IPS-18a (cell line): ENCODE data around the gene SMARCC1.

Experiments
- H3K27ac ChIP-seq: one replicate; pipeline ENCODE4 v1.5.1; 2013; ENCODE audit warnings: low read length
- H3K27me3 ChIP-seq: one replicate; pipeline ENCODE4 v1.6.1; 2013; ENCODE audit warnings: mild to moderate bottlenecking, low read length; ENCODE audit not compliant: control insufficient read depth, insufficient read depth
- H3K36me3 ChIP-seq: one replicate; pipeline ENCODE4 v1.6.1; 2013; ENCODE audit warnings: low read depth, low read length; ENCODE audit not compliant: control insufficient read depth
- H3K4me1 ChIP-seq: one replicate; pipeline ENCODE4 v1.6.1; 2013; ENCODE audit warnings: low read depth, low read length; ENCODE audit not compliant: control insufficient read depth
- H3K4me3 ChIP-seq: one replicate; pipeline ENCODE4 v1.5.1; 2013; ENCODE audit warnings: low read length
- H3K9ac ChIP-seq: one replicate; pipeline ENCODE4 v1.6.1; 2013; ENCODE audit warnings: mild to moderate bottlenecking, low read length, moderate library complexity
- H3K9me3 ChIP-seq: one replicate; pipeline ENCODE4 v1.6.1; 2013; ENCODE audit warnings: low read depth, low read length; ENCODE audit not compliant: control insufficient read depth

Gene SMARCC1

GRCh38 chr3:47605652-47606051 lies 176.0 kb downstream of the SMARCC1 start:
- Histone ChIP-seq H3K27me3 (no peaks in the 10 kb centered on the region), H3K4me3 (no peak overlapping the region), H3K9ac (no peak overlapping the region), H3K9me3 (no peaks in the 10 kb centered on the region), H3K27ac (no peak overlapping the region), H3K4me1 (no peaks in the 10 kb centered on the region), H3K36me3 (peaks cover 75% of the 10 kb centered on the region)

GRCh38 chr3:47604145-47604544 lies 177.5 kb downstream of the SMARCC1 start:
- Histone ChIP-seq H3K9ac (no peak overlapping the region), H3K4me3 (no peak overlapping the region), H3K27ac (no peak overlapping the region), H3K4me1 (no peaks in the 10 kb centered on the region), H3K9me3 (no peaks in the 10 kb centered on the region), H3K36me3 (peaks cover 76% of the 10 kb centered on the region), H3K27me3 (no peaks in the 10 kb centered on the region)

GRCh38 chr3:47603332-47603731 lies 178.4 kb downstream of the SMARCC1 start:
- H3K36me3 ChIP-seq = peaks cover 71% of the 10 kb centered on the region
- H3K4me3 ChIP-seq = no peak overlapping the region
- H3K9me3 ChIP-seq = no peaks in the 10 kb centered on the region
- H3K27ac ChIP-seq = no peak overlapping the region
- H3K27me3 ChIP-seq = no peaks in the 10 kb centered on the region
- no peaks in the 10 kb centered on the region for H3K4me1 ChIP-seq
- no peak overlapping the region for H3K9ac ChIP-seq

DNA sequence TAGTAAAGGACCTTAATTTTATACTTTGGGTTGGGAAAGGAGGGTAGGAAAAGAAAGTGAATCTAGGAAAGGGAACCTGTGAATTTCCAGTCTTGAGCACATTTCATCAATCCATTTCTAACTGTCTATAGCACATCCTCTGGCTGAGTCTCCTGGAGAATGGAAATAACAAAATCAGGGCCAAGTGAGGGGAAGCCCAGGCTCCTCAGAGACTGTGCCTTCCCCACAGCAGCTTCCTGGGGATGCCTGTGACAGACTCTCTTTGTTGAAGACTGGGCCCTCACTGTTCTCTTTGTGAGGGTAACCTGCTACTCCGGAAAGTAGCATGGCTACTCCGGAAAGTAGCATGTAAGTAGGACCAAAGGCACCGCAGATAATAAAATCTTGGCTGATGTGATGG lies 180.4 kb downstream of the SMARCC1 start:
- Histone ChIP-seq H3K27ac (no peak overlapping the region), H3K4me1 (no peaks in the 10 kb centered on the region), H3K9ac (no peak overlapping the region), H3K27me3 (no peaks in the 10 kb centered on the region), H3K9me3 (no peaks in the 10 kb centered on the region), H3K36me3 (peaks cover 62% of the 10 kb centered on the region), H3K4me3 (no peak overlapping the region)

GRCh38 chr3:47594792-47595191 lies 186.9 kb downstream of the SMARCC1 start:
- Histone ChIP-seq H3K27me3 (no peaks in the 10 kb centered on the region), H3K36me3 (peaks cover 62% of the 10 kb centered on the region), H3K9ac (no peak overlapping the region), H3K9me3 (no peaks in the 10 kb centered on the region), H3K4me1 (no peaks in the 10 kb centered on the region), H3K4me3 (no peak overlapping the region), H3K27ac (no peak overlapping the region)

DNA sequence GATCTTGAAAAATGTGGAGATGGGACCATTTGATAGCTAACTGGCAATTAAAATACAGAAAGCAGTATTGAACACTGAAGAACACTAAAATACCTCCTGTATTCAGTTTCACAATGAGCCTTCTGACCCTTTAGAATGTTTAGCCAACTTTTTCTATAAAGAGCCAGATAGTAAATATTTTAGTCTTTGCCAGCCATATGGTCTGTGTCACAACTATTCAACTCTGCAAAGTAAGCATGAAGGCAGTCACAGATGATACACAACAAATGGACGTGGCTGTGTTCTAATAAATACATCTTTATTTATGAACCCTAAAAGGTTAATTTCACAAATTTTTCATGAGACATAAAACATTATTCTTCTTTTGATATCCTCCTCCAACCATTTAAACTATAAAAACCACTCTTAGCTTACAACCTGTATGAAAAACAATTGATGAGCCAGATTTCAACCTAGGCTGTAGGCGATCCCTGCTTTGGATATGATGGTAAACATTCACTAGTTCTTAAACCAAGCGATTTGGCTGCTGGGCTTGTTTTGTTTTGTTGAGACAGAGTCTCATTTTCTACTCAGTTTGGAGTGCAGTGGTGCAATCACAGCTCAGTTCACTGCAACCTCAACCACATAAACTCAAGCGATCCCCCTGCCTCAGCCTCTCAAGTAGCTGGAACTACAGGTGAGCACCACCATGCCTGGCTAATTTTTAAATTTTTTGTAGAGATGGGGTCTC lies 189.5 kb downstream of the SMARCC1 start:
- H3K9me3 ChIP-seq = no peaks in the 10 kb centered on the region
- H3K4me3 ChIP-seq = no peak overlapping the region
- H3K27me3 ChIP-seq = no peaks in the 10 kb centered on the region
- H3K9ac ChIP-seq = no peak overlapping the region
- no peaks in the 10 kb centered on the region for H3K4me1 ChIP-seq
- H3K27ac ChIP-seq = no peak overlapping the region
- H3K36me3 ChIP-seq = peaks cover 68% of the 10 kb centered on the region

GRCh38 chr3:47590216-47590615 lies 191.5 kb downstream of the SMARCC1 start:
- no peak overlapping the region for H3K27ac ChIP-seq
- no peak overlapping the region for H3K4me3 ChIP-seq
- no peaks in the 10 kb centered on the region for H3K27me3 ChIP-seq
- H3K36me3 ChIP-seq = peaks cover 87% of the 10 kb centered on the region
- H3K9me3 ChIP-seq = no peaks in the 10 kb centered on the region
- H3K4me1 ChIP-seq = no peaks in the 10 kb centered on the region
- no peak overlapping the region for H3K9ac ChIP-seq

DNA sequence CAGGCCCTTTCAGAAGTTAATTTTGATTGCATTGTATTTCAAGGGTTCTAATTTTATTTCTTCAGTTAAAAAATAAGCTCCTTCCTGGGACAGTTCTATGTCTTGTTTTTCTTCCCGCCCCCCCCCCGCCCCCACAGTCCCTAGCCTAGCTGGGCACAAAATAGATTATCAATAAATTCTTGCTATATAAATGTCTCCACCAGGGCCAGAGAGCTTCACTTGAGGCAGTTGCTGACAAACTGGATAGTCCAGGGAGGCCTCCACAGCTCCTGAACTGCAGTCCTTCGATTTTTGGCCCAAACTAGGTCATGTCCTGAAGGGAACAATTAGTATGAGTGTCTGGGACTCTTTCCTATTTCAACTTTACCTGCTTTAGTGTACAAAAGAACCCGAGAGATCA lies 193.1 kb downstream of the SMARCC1 start:
- Histone ChIP-seq H3K4me1 (no peaks in the 10 kb centered on the region), H3K9me3 (no peaks in the 10 kb centered on the region), H3K27me3 (no peaks in the 10 kb centered on the region), H3K4me3 (no peak overlapping the region), H3K9ac (no peak overlapping the region), H3K36me3 (peaks cover 80% of the 10 kb centered on the region), H3K27ac (no peak overlapping the region)

- Histone ChIP-seq H3K9me3 (no peaks in the 10 kb centered on the region), H3K36me3 (peaks cover 75% of the 10 kb centered on the region), H3K27ac (no peak overlapping the region), H3K27me3 (no peaks in the 10 kb centered on the region), H3K9ac (no peak overlapping the region), H3K4me3 (no peak overlapping the region), H3K4me1 (no peaks in the 10 kb centered on the region)
Observed at GRCh38 chr3:47588053-47588452, 193.6 kb downstream of the SMARCC1 start.

GRCh38 chr3:47586746-47587145 lies 194.9 kb downstream of the SMARCC1 start:
- peaks cover 64% of the 10 kb centered on the region for H3K36me3 ChIP-seq
- no peak overlapping the region for H3K9ac ChIP-seq
- no peaks in the 10 kb centered on the region for H3K27me3 ChIP-seq
- H3K27ac ChIP-seq = no peak overlapping the region
- no peak overlapping the region for H3K4me3 ChIP-seq
- no peaks in the 10 kb centered on the region for H3K9me3 ChIP-seq
- no peaks in the 10 kb centered on the region for H3K4me1 ChIP-seq

DNA sequence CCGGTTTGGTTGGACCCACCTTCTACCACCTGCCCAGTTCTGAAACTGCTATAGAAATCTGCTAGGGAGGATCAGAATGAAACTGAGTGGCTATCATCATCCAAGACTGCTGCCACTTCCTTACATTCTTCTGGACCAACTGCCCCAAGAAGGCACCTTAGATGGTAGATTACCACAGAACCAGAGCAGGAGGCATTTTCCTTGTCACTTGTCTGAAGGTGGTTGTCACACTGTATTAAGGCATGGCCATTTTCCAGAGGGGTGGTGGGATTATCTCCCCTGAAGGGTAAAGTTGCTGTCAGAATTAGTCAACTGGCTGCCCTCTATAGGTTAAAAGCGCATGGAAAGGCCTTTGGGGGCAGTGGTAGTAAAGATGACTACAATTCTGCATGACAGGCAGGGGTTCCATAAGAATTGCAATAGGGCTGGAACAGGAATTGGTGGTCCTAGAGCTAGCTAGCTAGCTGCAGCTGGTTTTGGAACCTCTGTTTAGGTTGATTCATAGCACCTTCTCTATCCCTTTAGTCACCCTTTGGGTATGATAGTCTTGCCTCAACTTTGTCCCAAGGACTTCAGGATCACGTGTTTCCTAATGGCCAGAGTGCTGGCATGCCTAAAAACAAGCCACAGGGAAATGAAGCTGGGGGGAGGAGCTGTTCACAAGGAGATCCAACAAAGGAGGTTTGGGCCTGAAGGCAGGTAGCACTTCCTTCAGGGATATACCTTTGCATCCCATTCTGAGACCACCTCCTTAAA lies 198.2 kb downstream of the SMARCC1 start:
- H3K36me3 ChIP-seq = peaks cover 32% of the 10 kb centered on the region
- no peak overlapping the region for H3K4me3 ChIP-seq
- H3K27me3 ChIP-seq = peaks cover 17% of the 10 kb centered on the region
- no peak overlapping the region for H3K9ac ChIP-seq
- H3K27ac ChIP-seq = no peak overlapping the region
- H3K4me1 ChIP-seq = no peaks in the 10 kb centered on the region
- no peaks in the 10 kb centered on the region for H3K9me3 ChIP-seq

DNA sequence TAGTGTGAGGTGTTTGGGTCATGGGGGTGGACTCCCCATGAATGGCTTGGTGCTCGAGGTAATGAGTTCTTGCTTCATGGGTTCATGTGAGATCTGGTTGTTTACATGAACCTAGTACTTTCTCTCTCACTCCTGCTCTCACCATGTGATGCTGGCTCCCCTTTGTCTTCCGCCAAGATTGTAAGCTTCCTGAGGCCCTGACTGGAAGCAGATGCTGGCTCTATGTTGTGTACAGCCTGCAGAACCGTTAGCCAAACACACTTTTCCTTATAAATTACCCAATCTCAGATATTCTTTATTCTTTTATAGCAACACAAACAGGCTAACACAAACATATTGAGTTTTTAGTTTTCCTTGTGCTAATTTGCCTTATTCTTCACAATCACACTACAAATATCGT lies 199.9 kb downstream of the SMARCC1 start:
- Histone ChIP-seq H3K9ac (no peak overlapping the region), H3K27me3 (peaks cover 27% of the 10 kb centered on the region), H3K4me1 (no peaks in the 10 kb centered on the region), H3K4me3 (no peak overlapping the region), H3K27ac (no peak overlapping the region), H3K9me3 (no peaks in the 10 kb centered on the region), H3K36me3 (peaks cover 17% of the 10 kb centered on the region)
